ENCODE data around the gene SPTB.

DNA sequence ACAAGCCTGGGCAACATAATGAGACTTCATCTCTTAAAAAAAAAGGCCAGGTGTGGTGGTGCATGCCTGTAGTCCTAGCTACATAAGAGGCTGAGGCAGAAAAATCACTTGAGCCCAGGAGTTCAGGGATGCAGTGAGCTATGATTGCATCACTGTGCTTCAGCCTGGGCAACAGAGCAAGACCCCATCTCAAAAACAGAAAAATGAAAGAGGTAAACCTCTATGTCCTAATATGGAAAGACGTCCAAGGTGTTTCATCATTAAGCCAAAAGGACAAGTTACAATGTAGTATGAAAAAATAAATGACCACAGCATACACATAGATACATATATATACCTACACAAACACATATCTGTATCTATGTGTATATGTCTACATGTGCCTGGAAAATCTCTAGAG lies 15.4 kb downstream of the SPTB start:
- TF ChIP-seq EZH2phosphoT487 (IDR thresholded peaks at IDR 0.05; ENCODE audit: low read length) = no peak
- TF ChIP-seq, protein P1, sequence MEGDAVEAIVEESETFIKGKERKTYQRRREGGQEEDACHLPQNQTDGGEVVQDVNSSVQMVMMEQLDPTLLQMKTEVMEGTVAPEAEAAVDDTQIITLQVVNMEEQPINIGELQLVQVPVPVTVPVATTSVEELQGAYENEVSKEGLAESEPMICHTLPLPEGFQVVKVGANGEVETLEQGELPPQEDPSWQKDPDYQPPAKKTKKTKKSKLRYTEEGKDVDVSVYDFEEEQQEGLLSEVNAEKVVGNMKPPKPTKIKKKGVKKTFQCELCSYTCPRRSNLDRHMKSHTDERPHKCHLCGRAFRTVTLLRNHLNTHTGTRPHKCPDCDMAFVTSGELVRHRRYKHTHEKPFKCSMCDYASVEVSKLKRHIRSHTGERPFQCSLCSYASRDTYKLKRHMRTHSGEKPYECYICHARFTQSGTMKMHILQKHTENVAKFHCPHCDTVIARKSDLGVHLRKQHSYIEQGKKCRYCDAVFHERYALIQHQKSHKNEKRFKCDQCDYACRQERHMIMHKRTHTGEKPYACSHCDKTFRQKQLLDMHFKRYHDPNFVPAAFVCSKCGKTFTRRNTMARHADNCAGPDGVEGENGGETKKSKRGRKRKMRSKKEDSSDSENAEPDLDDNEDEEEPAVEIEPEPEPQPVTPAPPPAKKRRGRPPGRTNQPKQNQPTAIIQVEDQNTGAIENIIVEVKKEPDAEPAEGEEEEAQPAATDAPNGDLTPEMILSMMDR (IDR thresholded peaks at IDR 0.05; ENCODE audit: low read length) = no peak
